RWPE1 (cell line): ENCODE results near the gene CACNA2D2.

ENCODE experiments used
- CTCF ChIA-PET: fragments of 350-600 bp; sonication (Branson Sonifier 250); formaldehyde crosslinking; extraction: SDS; loops from one replicate; lab custom pipeline; 2021; lab: Yijun Ruan, JAX
- POLR2A ChIA-PET: fragments of 400-600 bp; formaldehyde crosslinking; extraction: SDS; loops from one replicate; lab custom pipeline; 2020; ENCODE audit warnings: antibody characterized with exemption; ENCODE audit not compliant: low non-redundant PET; lab: Yijun Ruan, JAX
- DNase-seq: peaks from one replicate; pipeline ENCODE4 v3.0.0; 2012; ENCODE audit warnings: low spot score
- H3K27ac ChIP-seq: fragments of 450-650 bp; 2 replicates; pipeline ENCODE4 v1.5.1; 2017
- CTCF ChIP-seq: fragments of 450-650 bp; conservative IDR thresholded peaks from 2 replicates; pipeline ENCODE4 v1.5.1; 2017; ENCODE audit warnings: low read depth, mild to moderate bottlenecking

Gene CACNA2D2

GRCh38 chr3:50491023-50491422 is 12.4 kb downstream of the CACNA2D2 start:
- ChIA-PET POLR2A (no interaction called here), CTCF (no interaction called here)
- no peak for TF ChIP-seq CTCF
- no peak overlapping the region for H3K27ac ChIP-seq
- DNase-seq: no peak

GRCh38 chr3:50490424-50490823 is 13.0 kb downstream of the CACNA2D2 start:
- no peak overlapping the region for H3K27ac ChIP-seq
- no peak for TF ChIP-seq CTCF
- ChIA-PET POLR2A (no interaction called here), CTCF (no interaction called here)
- no peak for DNase-seq

- TF ChIP-seq CTCF: no peak
- ChIA-PET POLR2A (no interaction called here), CTCF (no interaction called here)
- DNase-seq: no peak
- H3K27ac ChIP-seq: no peak overlapping the region
Observed at GRCh38 chr3:50487181-50487580, 16.3 kb downstream of the CACNA2D2 start.

- no peak overlapping the region for H3K27ac ChIP-seq
- TF ChIP-seq CTCF: no peak
- POLR2A ChIA-PET: no interaction called here
- CTCF ChIA-PET: no interaction called here
- DNase-seq: no peak
Observed at GRCh38 chr3:50486219-50486888, 17.1 kb downstream of the CACNA2D2 start.

- ChIA-PET POLR2A (no interaction called here), CTCF (no interaction called here)
- no peak for DNase-seq
- no peak for TF ChIP-seq CTCF
- H3K27ac ChIP-seq: no peak overlapping the region
Observed at GRCh38 chr3:50484722-50485121, 18.7 kb downstream of the CACNA2D2 start.

GRCh38 chr3:50483374-50483773 is 20.1 kb downstream of the CACNA2D2 start:
- DNase-seq: no peak
- H3K27ac ChIP-seq: no peak overlapping the region
- CTCF ChIA-PET: no interaction called here
- no peak for TF ChIP-seq CTCF
- POLR2A ChIA-PET: no interaction called here

GRCh38 chr3:50481992-50482391 is 21.4 kb downstream of the CACNA2D2 start:
- no peak overlapping the region for H3K27ac ChIP-seq
- ChIA-PET POLR2A (no interaction called here), CTCF (no interaction called here)
- no peak for TF ChIP-seq CTCF
- DNase-seq: no peak
